NCI-H146 treated with DMSO at 0.1 percent for 48 hours (cell line): Measurements from ENCODE around the gene SLC41A3.
"Not testable (repeated sequence)": the region's sequence is repeated elsewhere in the genome, so short reads cannot be mapped to it uniquely, and the experiment has no call there.

Experiments
- DNase-seq: peaks from one replicate; lab custom pipeline; 2025; ENCODE audit not compliant: unreplicated experiment; lab: John Stamatoyannopoulos, UW

Gene SLC41A3

DNA sequence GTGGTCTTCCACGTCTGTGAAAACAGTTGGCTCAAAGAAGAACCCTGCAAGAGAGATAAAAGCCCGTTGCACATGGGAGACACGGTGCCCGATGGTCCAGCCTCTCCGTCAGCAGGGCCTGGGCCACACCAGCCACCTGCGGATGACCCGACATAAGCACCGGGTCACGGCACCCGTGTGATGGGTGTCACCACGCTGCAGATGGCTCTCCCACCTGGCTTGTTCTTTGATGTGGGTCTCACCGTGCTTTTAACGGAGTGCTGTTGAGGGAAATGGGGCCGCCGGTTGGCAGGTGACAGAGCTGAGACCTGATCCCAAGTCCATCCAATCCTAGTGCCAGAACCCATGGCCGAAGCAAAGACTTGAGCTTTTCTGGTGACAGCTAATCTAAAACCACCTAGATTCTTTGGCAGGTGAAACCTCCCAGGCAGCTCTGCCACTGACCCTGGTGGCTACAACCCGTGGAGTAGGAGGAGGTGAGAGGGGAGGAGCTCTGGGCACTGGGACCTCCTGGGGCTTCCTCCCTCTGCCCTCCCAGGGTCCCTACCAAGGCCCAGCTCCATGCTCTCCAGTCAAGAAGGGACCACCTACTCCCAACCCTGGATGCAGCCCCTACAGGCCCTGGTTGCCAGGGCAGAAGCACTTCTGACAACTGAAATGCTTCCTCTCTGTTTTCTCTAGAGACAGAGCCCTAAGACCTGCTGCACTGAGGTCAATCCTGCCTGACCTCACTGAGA is 23.4 kb upstream of the SLC41A3 start:
- no peak for DNase-seq

GRCh38 chr3:126106336-126107202 is 22.6 kb upstream of the SLC41A3 start:
- DNase-seq = no peak

- no peak for DNase-seq
Measured at GRCh38 chr3:126105691-126106187, 21.8 kb upstream of the SLC41A3 start.

DNA sequence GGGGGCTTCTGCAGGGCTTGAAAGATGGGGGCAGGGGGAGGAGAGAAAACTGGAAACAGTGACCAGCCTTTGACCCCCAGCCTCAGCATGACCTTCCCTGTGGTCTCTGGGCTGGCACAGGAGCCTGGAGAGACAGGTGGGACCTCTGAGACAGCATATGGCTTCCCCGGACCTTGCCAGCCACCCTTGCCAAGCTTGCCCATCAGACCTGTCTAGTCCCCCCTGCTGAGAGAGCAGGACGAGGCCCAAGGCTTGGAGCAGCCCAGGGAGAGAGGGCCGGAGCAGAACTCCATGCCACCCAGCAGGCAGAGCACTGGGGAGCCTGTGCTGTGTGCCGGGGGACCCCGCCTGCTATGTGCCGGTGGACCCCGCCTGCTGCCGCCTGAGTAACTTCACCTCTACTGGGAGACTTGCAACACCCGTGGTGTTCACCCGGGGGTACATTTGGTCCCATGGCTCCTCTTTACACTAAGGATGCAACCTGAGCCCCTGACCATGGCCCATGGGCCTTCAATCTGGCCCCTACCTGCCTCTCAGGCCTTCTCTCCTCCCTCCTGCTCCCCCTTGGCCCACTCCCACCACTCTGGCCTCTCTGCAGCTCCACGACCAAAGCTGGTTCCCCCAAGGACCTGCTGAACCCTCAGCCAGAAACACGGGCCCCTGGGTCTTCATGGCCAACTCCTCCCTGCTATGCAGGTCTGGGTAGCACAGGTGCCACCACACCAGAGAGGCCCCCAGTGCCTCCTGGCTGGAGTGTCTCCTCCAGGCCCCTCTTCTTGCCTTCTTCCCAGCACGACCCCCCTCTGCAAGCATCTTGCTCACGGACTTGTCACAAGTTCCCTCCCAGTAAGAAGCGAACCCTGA is 21.1 kb upstream of the SLC41A3 start:
- no peak for DNase-seq

- DNase-seq = no peak
Measured at GRCh38 chr3:126104028-126104635, 20.2 kb upstream of the SLC41A3 start.

DNA sequence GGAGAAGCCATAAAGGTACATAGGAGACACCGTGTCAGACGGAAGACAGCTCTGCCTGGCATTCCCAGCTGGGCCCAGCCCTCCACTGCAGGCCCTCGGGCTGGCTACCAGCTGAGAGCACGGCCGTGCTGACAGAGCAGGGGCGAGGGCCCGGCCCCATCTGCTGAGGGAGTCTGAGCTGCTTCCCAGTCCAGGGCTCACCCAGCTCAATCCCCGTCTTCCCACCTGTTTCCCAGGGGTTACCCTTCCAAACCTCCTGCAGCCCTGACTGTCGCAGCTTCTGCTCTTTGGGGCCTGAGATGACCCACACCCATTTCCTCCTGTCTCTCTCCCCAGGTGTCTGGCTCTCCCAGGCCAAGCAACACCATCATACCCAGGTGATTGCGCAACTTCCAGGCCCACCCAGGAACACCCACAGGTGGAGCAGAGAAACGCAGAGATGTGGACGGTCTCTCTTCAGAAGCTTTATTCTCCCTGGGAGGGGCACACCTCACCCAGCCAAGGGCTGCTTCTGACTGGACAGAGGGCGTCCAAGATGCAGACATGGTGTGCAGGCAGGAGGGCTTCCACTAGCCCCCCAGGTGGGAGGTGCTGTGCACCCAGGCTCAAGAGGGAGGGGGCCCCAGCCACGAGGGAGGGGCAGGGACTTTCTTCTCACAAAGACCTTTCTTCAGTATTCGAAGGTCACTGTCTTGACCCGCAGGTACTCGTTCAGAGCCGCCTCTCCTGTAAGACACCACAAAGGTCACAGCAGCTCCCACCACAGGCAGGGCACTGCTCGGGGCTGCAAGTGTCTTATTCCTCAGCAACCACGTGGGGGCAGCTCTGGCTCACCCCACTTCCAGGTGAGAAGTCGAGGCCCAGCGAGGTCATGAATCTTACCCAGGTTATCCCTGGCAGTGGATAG is 19.4 kb upstream of the SLC41A3 start:
- DNase-seq = no peak

DNA sequence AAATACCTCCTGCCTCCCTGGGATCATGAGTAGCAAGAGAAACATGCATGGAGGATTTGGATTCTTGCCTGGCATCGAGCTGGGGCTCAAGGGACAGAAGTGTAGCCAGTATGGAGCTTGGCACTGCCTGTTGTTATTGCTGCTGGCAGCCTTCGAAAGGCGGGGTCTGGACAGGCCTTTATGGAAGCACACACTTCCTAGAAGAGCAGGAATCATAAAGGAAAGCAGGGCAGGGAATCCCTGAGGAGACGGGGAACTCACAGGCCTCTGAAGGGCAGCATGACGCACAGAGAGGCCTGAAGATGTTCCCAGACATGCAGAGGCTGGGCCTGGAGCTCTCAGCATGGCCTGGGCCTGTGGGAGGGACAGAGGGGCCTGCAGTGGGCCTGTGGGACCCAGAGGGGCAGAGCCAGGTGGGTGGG is 18.6 kb upstream of the SLC41A3 start:
- DNase-seq = no peak

GRCh38 chr3:126102011-126102410 is 18.1 kb upstream of the SLC41A3 start:
- no peak for DNase-seq

DNA sequence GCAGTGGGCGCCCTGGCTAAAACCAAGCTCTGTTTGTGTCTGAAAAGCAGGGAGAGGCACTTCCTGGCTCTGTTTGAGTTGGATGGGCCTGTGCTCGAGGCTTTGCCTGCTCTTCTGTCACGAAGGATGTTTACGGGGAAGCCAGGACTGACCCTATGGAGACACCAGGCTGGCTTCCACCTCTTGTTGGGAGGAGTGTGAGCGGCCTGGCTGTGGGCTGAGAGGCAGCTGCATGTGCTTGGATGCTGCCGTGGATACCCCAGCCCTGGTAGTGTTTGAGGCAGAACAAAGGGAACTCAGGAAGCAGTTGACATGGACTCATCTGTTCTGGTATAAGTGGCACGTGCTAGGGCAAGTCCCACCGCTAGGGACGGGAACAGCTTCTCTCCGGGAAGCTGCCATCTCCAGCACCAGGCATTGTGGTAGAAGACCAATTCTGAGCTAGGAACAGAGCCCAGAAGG is 17.6 kb upstream of the SLC41A3 start:
- no peak for DNase-seq

DNA sequence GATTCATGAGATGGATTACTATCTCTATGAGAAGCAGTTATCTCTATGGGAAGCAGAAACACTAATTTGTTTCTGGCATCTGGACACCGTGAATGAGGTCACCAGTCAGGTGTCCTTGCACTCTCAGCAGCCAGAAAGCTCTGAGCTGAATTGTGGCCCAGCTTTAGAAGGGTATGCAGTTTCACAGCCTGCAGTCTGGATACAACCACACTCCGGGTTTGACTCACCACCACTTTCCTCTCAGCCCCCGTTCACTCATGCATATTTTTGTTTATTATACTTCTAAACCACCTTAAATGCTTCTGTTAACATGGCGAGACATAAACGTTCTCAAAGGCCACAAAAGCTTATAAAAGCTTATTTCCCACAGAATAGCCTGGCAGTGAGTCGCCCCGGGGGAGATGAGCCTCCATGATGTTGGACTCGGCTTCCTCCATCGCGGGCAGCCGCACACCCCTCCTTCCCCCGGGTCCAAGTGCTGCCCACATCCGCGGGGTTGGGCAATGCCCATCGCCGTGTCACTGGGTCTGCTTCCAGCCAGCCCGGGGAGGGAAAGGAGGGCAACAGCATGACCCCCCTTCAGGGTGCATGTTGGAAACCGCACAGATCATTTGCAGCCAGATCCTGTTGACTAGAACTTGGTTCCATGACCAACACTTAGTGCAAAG is 16.8 kb upstream of the SLC41A3 start:
- no peak for DNase-seq

- DNase-seq = no peak
Measured at GRCh38 chr3:126100269-126100633, 16.3 kb upstream of the SLC41A3 start.

- no peak for DNase-seq
Measured at GRCh38 chr3:126098391-126098858, 14.5 kb upstream of the SLC41A3 start.

DNA sequence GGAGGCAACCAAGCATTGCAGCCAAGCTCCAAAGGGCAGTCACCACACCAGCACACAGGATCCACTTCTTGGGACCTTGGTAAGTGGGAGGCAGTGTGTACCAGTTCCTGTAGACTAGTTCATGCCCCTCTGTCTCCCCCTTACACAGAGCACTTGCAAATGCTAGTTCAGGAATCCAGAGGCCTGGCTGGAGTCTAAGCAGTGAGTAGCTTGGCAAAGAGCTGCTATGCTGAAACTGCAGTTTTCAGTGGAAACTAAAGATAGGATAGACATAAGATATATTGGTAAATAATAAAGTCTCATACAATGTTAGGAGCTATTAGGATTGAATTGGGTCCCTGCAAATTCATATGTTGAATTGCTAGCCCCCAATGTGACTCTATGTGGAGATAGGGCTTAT is 13.9 kb upstream of the SLC41A3 start:
- no peak for DNase-seq

DNA sequence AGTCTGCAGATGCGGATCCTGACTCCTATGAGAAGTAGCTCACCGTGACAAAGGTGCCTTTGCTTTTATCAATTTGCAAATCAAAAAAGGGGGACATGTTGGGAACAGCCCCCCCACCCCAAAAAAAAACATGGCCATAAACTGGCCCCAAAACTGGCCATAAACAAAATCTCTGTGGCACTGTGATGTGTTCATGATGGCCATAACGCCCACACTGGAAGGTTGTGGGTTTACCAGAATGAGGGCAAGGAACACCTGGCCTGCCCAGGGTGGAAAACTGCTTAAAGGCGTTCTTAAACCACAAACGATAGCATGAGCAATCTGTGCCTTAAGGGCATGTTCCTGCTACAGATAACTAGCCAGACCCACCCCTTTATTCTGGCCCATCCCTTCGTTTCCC is 12.3 kb upstream of the SLC41A3 start:
- DNase-seq = not testable (repeated sequence)

DNA sequence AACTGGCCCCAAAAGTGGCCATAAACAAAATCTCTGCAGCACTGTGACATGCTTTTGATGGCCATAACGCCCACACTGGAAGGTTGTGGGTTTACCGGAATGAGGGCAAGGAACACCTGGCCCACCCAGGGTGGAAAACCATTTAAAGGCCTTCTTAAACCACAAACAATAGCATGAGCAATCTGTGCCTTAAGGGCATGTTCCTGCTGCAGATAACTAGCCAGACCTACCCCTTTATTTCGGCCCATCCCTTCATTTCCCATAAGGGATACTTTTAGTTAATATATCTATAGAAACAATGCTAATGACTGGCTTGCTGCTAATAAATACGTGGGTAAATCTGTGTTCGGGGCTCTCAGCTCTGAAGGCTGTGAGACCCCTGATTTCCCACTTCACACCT is 8.2 kb upstream of the SLC41A3 start:
- DNase-seq = not testable (repeated sequence)

- DNase-seq = no peak
Measured at GRCh38 chr3:126087552-126088175, 3.7 kb upstream of the SLC41A3 start.

GRCh38 chr3:126085841-126086240 is 1.9 kb upstream of the SLC41A3 start:
- DNase-seq = no peak

DNA sequence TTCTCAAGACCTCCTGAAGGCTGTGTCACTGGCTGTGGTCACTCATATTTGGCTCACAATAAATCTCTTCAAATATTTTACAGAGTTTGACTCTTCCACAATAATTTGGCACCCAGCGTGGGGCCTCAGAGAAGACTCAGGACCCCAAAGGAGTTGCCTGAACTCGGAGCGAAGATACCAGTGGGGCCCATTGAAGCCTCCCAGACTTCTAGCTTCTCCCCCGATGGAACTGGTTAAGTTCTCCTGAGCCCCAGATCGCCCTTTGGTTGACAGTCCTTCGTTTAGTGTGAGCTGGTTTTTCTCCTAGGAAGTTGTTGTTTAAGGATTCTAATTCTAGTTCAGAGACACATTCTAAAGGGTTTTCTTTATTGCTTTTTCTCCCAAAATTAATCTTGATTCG is 1.4 kb upstream of the SLC41A3 start:
- no peak for DNase-seq

- DNase-seq = no peak
Measured at GRCh38 chr3:126084768-126085180, 850 bp upstream of the SLC41A3 start.
